ENCODE measurements around the gene ENTHD1. TPM values are rescaled to one million over a fixed set of nuclear protein-coding genes. Genes with fewer than 3 reads are reported as not detected.

ENTHD1 gene
- total RNA-seq, 1 donor: not detected

GRCh38 chr22:39917197-39917643, 23.7 kb upstream of the ENTHD1 start:
- no peak for TF ChIP-seq CTCF (IDR thresholded peaks at IDR 0.05; ENCODE audit: insufficient read depth, low read length)
- no peak overlapping the region for H3K4me3 ChIP-seq (ENCODE audit: low read depth, low read length)
- no peak for DNase-seq (ENCODE audit: low read depth)

GRCh38 chr22:39916496-39916895, 22.9 kb upstream of the ENTHD1 start:
- H3K4me3 ChIP-seq (ENCODE audit: low read depth, low read length): no peak overlapping the region
- DNase-seq (ENCODE audit: low read depth): no peak
- TF ChIP-seq CTCF (IDR thresholded peaks at IDR 0.05; ENCODE audit: insufficient read depth, low read length): no peak

GRCh38 chr22:39915295-39915726, 21.8 kb upstream of the ENTHD1 start:
- no peak overlapping the region for H3K4me3 ChIP-seq (ENCODE audit: low read depth, low read length)
- DNase-seq (ENCODE audit: low read depth): no peak
- no peak for TF ChIP-seq CTCF (IDR thresholded peaks at IDR 0.05; ENCODE audit: insufficient read depth, low read length)

- H3K4me3 ChIP-seq (ENCODE audit: low read depth, low read length): no peak overlapping the region
- no peak for TF ChIP-seq CTCF (IDR thresholded peaks at IDR 0.05; ENCODE audit: insufficient read depth, low read length)
- DNase-seq (ENCODE audit: low read depth): no peak
Observed at GRCh38 chr22:39914584-39914983, 21.0 kb upstream of the ENTHD1 start.

GRCh38 chr22:39913886-39914285, 20.3 kb upstream of the ENTHD1 start:
- no peak overlapping the region for H3K4me3 ChIP-seq (ENCODE audit: low read depth, low read length)
- TF ChIP-seq CTCF (IDR thresholded peaks at IDR 0.05; ENCODE audit: insufficient read depth, low read length): no peak
- no peak for DNase-seq (ENCODE audit: low read depth)

- no peak for DNase-seq (ENCODE audit: low read depth)
- H3K4me3 ChIP-seq (ENCODE audit: low read depth, low read length): no peak overlapping the region
- TF ChIP-seq CTCF (IDR thresholded peaks at IDR 0.05; ENCODE audit: insufficient read depth, low read length): no peak
Observed at GRCh38 chr22:39913321-39913720, 19.8 kb upstream of the ENTHD1 start.

- H3K4me3 ChIP-seq (ENCODE audit: low read depth, low read length): no peak overlapping the region
- DNase-seq (ENCODE audit: low read depth): no peak
- no peak for TF ChIP-seq CTCF (IDR thresholded peaks at IDR 0.05; ENCODE audit: insufficient read depth, low read length)
Observed at GRCh38 chr22:39910876-39911613, 17.5 kb upstream of the ENTHD1 start.

All from fibroblast of the aortic adventitia (primary cell).